ENCODE data around the gene FAM222B. TPM values are rescaled to one million over a fixed set of nuclear protein-coding genes. Genes with fewer than 3 reads are reported as not detected.
"Not testable (repeated sequence)": the region's sequence is repeated elsewhere in the genome, so short reads cannot be mapped to it uniquely, and the experiment has no call there.

Gene FAM222B
- total RNA-seq, 5 donors from 2014 or later (not counting 1 experiment from before 2014, with no cell fraction given): 17.6 to 23.4 (median 23.3) TPM

DNA sequence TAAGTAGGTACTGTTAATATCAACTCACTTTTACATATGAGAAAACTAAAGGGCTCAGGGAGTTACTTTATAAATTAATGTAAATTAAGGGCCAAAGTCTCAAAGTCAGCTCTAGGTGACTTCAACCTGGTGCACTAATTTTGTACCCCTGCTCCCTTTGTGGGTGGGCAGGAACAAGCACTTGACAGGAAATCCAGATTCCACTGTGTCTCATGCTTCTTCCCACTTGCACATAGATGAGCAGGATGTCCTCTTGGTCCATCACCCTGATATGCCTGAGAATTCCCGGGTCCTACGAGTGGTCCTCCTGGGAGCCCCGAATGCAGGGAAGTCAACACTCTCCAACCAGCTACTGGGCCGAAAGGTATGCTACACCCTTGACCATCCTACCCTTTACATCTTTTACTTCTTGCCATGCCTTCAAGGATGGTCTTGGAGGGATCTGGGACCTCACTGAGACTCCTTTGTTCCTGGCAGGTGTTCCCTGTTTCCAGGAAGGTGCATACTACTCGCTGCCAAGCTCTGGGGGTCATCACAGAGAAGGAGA, 13.5 kb upstream of the FAM222B start:
- no peaks in the 10 kb centered on the region for H3K9me3 Mint-ChIP-seq
- H3K36me3 Mint-ChIP-seq: peaks cover 27% of the 10 kb centered on the region
- 95% methylated on average over 4 of the region's 5 CpGs for WGBS (ENCODE audit: insufficient coverage)
- H3K27ac ChIP-seq (ENCODE audit: low read length): no peak overlapping the region
- no peaks in the 10 kb centered on the region for H3K27me3 ChIP-seq (replicated peaks in 1 of 2; ENCODE audit: control insufficient read depth in 2 of 2, extremely low read depth in 1 of 2, insufficient read depth in 2 of 2, low read length in 1 of 2)
- H3K36me3 ChIP-seq (ENCODE audit: control insufficient read depth in 2 of 2, extremely low read depth in 1 of 2, insufficient read depth in 1 of 2, low read length in 1 of 2): peaks cover 21 to 31% of the 10 kb centered on the region in 2 donors
- H3K27me3 Mint-ChIP-seq: no peaks in the 10 kb centered on the region
- peak overlapping the region; percentile 88 to 92 (median 89) for H3K4me3 Mint-ChIP-seq
- peaks cover 8 to 21% (median 16%) of the 10 kb centered on the region in 3 donors for H3K4me1 Mint-ChIP-seq
- ChIA-PET CTCF (interaction anchor here in 1 of 2 donors (0.6 to 1.9 kb wide), 3 partner anchors 70 to 500 kb away, joined by 3 to 18 read pairs (median 5); no protein-coding TSS in a partner anchor), POLR2A (interaction anchor here in 1 of 2 donors (0.6 kb wide), 1 partner anchor 200 kb away, joined by 5 read pairs; no protein-coding TSS in a partner anchor)
- no peak overlapping the region for H3K4me3 ChIP-seq (ENCODE audit: control insufficient read depth in 1 of 2, extremely low read depth in 1 of 2, low read length in 1 of 2)
- ATAC-seq (replicated peaks in 1 of 4) (no peak), DNase-seq (no peak)
- H3K9me3 ChIP-seq: no peaks in the 10 kb centered on the region
- no peak overlapping the region for H3K27ac Mint-ChIP-seq
- peaks cover 7 to 14% of the 10 kb centered on the region in 2 experiments for H3K4me1 ChIP-seq (ENCODE audit: control insufficient read depth in 1 of 2, extremely low read depth in 1 of 2, insufficient read depth in 2 of 2, low read length in 2 of 2)

DNA sequence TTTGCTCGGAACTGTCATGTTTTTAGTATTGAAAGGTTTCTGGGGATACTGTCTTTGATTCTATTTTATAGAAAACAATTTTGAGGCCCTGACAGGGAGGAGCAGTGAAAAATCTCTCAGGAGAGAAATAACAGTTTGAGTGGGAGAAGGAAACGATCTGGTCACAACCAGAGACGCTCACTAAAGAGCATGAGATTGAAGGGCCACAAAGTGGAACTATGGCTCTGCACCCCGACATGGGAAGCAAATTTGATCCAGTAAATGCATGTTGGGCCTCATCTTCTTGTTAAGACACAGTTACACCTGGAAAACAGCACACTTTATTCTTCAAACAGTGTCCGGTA, 12.7 kb upstream of the FAM222B start:
- Histone ChIP-seq H3K36me3 (ENCODE audit: control insufficient read depth in 2 of 2, extremely low read depth in 1 of 2, insufficient read depth in 1 of 2, low read length in 1 of 2) (peaks cover 16 to 23% of the 10 kb centered on the region in 2 donors), H3K9me3 (no peaks in the 10 kb centered on the region), H3K4me1 (ENCODE audit: control insufficient read depth in 1 of 2, extremely low read depth in 1 of 2, insufficient read depth in 2 of 2, low read length in 2 of 2) (peaks cover 7 to 14% of the 10 kb centered on the region in 2 experiments), H3K27me3 (replicated peaks in 1 of 2; ENCODE audit: control insufficient read depth in 2 of 2, extremely low read depth in 1 of 2, insufficient read depth in 2 of 2, low read length in 1 of 2) (no peaks in the 10 kb centered on the region), H3K27ac (ENCODE audit: low read length) (peak overlapping the region; percentile 45), H3K4me3 (ENCODE audit: control insufficient read depth in 1 of 2, extremely low read depth in 1 of 2, low read length in 1 of 2) (peak overlapping the region; percentile 74 to 89)
- POLR2A ChIA-PET: no interaction called here
- Mint-ChIP-seq H3K36me3 (peaks cover 22% of the 10 kb centered on the region), H3K9me3 (no peaks in the 10 kb centered on the region), H3K27me3 (no peaks in the 10 kb centered on the region), H3K27ac (peak overlapping the region; percentile 75 to 96), H3K4me3 (peak overlapping the region; percentile 88 to 92 (median 89)), H3K4me1 (peaks cover 8 to 21% (median 16%) of the 10 kb centered on the region in 3 donors)
- no peak for ATAC-seq (replicated peaks in 1 of 4)
- no peak for DNase-seq
- 17% methylated on average over 3 of the region's 5 CpGs for WGBS (ENCODE audit: insufficient coverage)
- CTCF ChIA-PET: interaction anchor here in 1 of 2 donors (1.9 kb wide), 1 partner anchor 92 kb away, joined by 18 read pairs; no protein-coding TSS in a partner anchor

GRCh38 chr17:28854457-28855335, 12.1 kb upstream of the FAM222B start, which contains the start of gene ERAL1:
TSS of gene ERAL1 (plus strand) at chr17:28855016. CDS start at chr17:28855035, 19 bp downstream.
- H3K27ac ChIP-seq (ENCODE audit: low read length): peak within 1 kb of the TSS; percentile 53
- H3K36me3 Mint-ChIP-seq: peaks cover 20% of the 10 kb centered on the region
- H3K27me3 Mint-ChIP-seq: no peaks in the 10 kb centered on the region
- ATAC-seq (replicated peaks in 1 of 4) (peak; percentile 100), DNase-seq (peak; percentile 64 to 89 (median 80))
- peaks cover 7 to 14% of the 10 kb centered on the region in 2 experiments for H3K4me1 ChIP-seq (ENCODE audit: control insufficient read depth in 1 of 2, extremely low read depth in 1 of 2, insufficient read depth in 2 of 2, low read length in 2 of 2)
- peak within 1 kb of the TSS; percentile 88 to 92 (median 89) for H3K4me3 Mint-ChIP-seq
- H3K27me3 ChIP-seq (replicated peaks in 1 of 2; ENCODE audit: control insufficient read depth in 2 of 2, extremely low read depth in 1 of 2, insufficient read depth in 2 of 2, low read length in 1 of 2): no peaks in the 10 kb centered on the region
- peak within 1 kb of the TSS; percentile 75 to 96 for H3K27ac Mint-ChIP-seq
- CTCF ChIA-PET: interaction anchor here in 1 of 2 donors (1.9 kb wide), 1 partner anchor 91 kb away, joined by 18 read pairs; no protein-coding TSS in a partner anchor
- H3K36me3 ChIP-seq (ENCODE audit: control insufficient read depth in 2 of 2, extremely low read depth in 1 of 2, insufficient read depth in 1 of 2, low read length in 1 of 2): peaks cover 14 to 19% of the 10 kb centered on the region in 2 donors
- WGBS (ENCODE audit: insufficient coverage): 3% methylated on average over 28 of the region's 42 CpGs
- H3K9me3 Mint-ChIP-seq: no peaks in the 10 kb centered on the region
- POLR2A ChIA-PET: interaction anchor here in 1 of 2 donors (0.6 kb wide), 1 partner anchor 33 kb away, joined by 4 read pairs; no protein-coding TSS in a partner anchor
- H3K4me1 Mint-ChIP-seq: peaks cover 8 to 21% (median 16%) of the 10 kb centered on the region in 3 donors
- no peaks in the 10 kb centered on the region for H3K9me3 ChIP-seq
- H3K4me3 ChIP-seq (ENCODE audit: control insufficient read depth in 1 of 2, extremely low read depth in 1 of 2, low read length in 1 of 2): peak within 1 kb of the TSS; percentile 74 to 89

- Mint-ChIP-seq H3K27ac (peak overlapping the region in 1 of 2 donors; percentile 4), H3K36me3 (peaks cover 12% of the 10 kb centered on the region), H3K4me3 (peak overlapping the region in 2 of 3 donors; percentile 47 to 89), H3K27me3 (no peaks in the 10 kb centered on the region), H3K9me3 (no peaks in the 10 kb centered on the region), H3K4me1 (peaks cover 8 to 21% (median 16%) of the 10 kb centered on the region in 3 donors)
- no peaks in the 10 kb centered on the region for H3K27me3 ChIP-seq (replicated peaks in 1 of 2; ENCODE audit: control insufficient read depth in 2 of 2, extremely low read depth in 1 of 2, insufficient read depth in 2 of 2, low read length in 1 of 2)
- no peak overlapping the region for H3K27ac ChIP-seq (ENCODE audit: low read length)
- H3K4me3 ChIP-seq (ENCODE audit: control insufficient read depth in 1 of 2, extremely low read depth in 1 of 2, low read length in 1 of 2): no peak overlapping the region
- DNase-seq: no peak
- no peak for ATAC-seq (replicated peaks in 1 of 4)
- ChIA-PET POLR2A (interaction anchor here in 1 of 2 donors (0.5 kb wide), 1 partner anchor 94 kb away, joined by 3 read pairs; no protein-coding TSS in a partner anchor), CTCF (interaction anchor here (0.5 to 1.1 kb wide), 5 partner anchors 18 to 189 kb away, joined by 3 to 5 read pairs (median 4); no protein-coding TSS in a partner anchor)
- H3K36me3 ChIP-seq (ENCODE audit: control insufficient read depth in 2 of 2, extremely low read depth in 1 of 2, insufficient read depth in 1 of 2, low read length in 1 of 2): peaks cover 2 to 8% of the 10 kb centered on the region in 2 donors
- no peaks in the 10 kb centered on the region for H3K9me3 ChIP-seq
- H3K4me1 ChIP-seq (ENCODE audit: control insufficient read depth in 1 of 2, extremely low read depth in 1 of 2, insufficient read depth in 2 of 2, low read length in 2 of 2): peaks cover 7 to 14% of the 10 kb centered on the region in 2 experiments
- WGBS (ENCODE audit: insufficient coverage): no CpG with 5 or more reads among the region's 2 CpGs
Measured at GRCh38 chr17:28853295-28853694, 10.7 kb upstream of the FAM222B start.

GRCh38 chr17:28849281-28849680, 6.7 kb upstream of the FAM222B start:
- H3K27me3 ChIP-seq (replicated peaks in 1 of 2; ENCODE audit: control insufficient read depth in 2 of 2, extremely low read depth in 1 of 2, insufficient read depth in 2 of 2, low read length in 1 of 2): no peaks in the 10 kb centered on the region
- no peaks in the 10 kb centered on the region for H3K36me3 Mint-ChIP-seq
- H3K4me1 ChIP-seq (ENCODE audit: control insufficient read depth in 1 of 2, extremely low read depth in 1 of 2, insufficient read depth in 2 of 2, low read length in 2 of 2): peaks cover 2 to 4% of the 10 kb centered on the region in 2 experiments
- 17% methylated on average over 1 of the region's 5 CpGs for WGBS (ENCODE audit: insufficient coverage)
- POLR2A ChIA-PET: no interaction called here
- H3K27ac Mint-ChIP-seq: no peak overlapping the region
- no peaks in the 10 kb centered on the region for H3K9me3 ChIP-seq
- CTCF ChIA-PET: interaction anchor here (0.5 to 1.2 kb wide), 4 partner anchors 8 to 123 kb away, joined by 3 to 8 read pairs (median 4); no protein-coding TSS in a partner anchor
- no peaks in the 10 kb centered on the region for H3K9me3 Mint-ChIP-seq
- no peak overlapping the region for H3K4me3 Mint-ChIP-seq
- H3K4me3 ChIP-seq (ENCODE audit: control insufficient read depth in 1 of 2, extremely low read depth in 1 of 2, low read length in 1 of 2): no peak overlapping the region
- no peak overlapping the region for H3K27ac ChIP-seq (ENCODE audit: low read length)
- DNase-seq (peak in 1 of 35 experiments; percentile 14), ATAC-seq (replicated peaks in 1 of 4) (peak in 1 of 4 experiments; percentile 56)
- no peaks in the 10 kb centered on the region for H3K27me3 Mint-ChIP-seq
- no peaks in the 10 kb centered on the region for H3K36me3 ChIP-seq (ENCODE audit: control insufficient read depth in 2 of 2, extremely low read depth in 1 of 2, insufficient read depth in 1 of 2, low read length in 1 of 2)
- H3K4me1 Mint-ChIP-seq: peaks cover 0 to 6% (median 3%) of the 10 kb centered on the region in 3 donors

- WGBS (ENCODE audit: insufficient coverage): 92% methylated on average over 6 of the region's 15 CpGs
- H3K9me3 Mint-ChIP-seq; H3K36me3 Mint-ChIP-seq; H3K27ac ChIP-seq (ENCODE audit: low read length); H3K4me1 ChIP-seq (ENCODE audit: control insufficient read depth in 1 of 2, extremely low read depth in 1 of 2, insufficient read depth in 2 of 2, low read length in 2 of 2); H3K4me3 Mint-ChIP-seq; H3K27me3 ChIP-seq (replicated peaks in 1 of 2; ENCODE audit: control insufficient read depth in 2 of 2, extremely low read depth in 1 of 2, insufficient read depth in 2 of 2, low read length in 1 of 2); H3K27me3 Mint-ChIP-seq; H3K36me3 ChIP-seq (ENCODE audit: control insufficient read depth in 2 of 2, extremely low read depth in 1 of 2, insufficient read depth in 1 of 2, low read length in 1 of 2); H3K9me3 ChIP-seq; POLR2A ChIA-PET; H3K27ac Mint-ChIP-seq; H3K4me3 ChIP-seq (ENCODE audit: control insufficient read depth in 1 of 2, extremely low read depth in 1 of 2, low read length in 1 of 2); H3K4me1 Mint-ChIP-seq: not testable (repeated sequence)
- ATAC-seq (replicated peaks in 1 of 4) (peak in 3 of 4 experiments; percentile 64 to 78 (median 77)), DNase-seq (peak; percentile 4 to 72 (median 40))
- CTCF ChIA-PET: interaction anchor here (0.5 to 1.2 kb wide), 3 partner anchors 9 to 67 kb away, joined by 3 to 6 read pairs (median 3); no protein-coding TSS in a partner anchor
Measured at GRCh38 chr17:28848667-28849066, 6.1 kb upstream of the FAM222B start.

All from T-cell (primary cell).